K562 (cell line): ENCODE measurements around the gene CHST15. TPM values are rescaled to one million over a fixed set of nuclear protein-coding genes. Genes with fewer than 3 reads are reported as not detected.

Source experiments
- ARID1B ChIP-seq: fragments of 450-650 bp; IDR thresholded peaks from 2 replicates; pipeline ENCODE4 v1.6.1; 2016; ENCODE audit warnings: antibody characterized with exemption, mild to moderate bottlenecking, inconsistent platforms
- ARID3A ChIP-seq: IDR thresholded peaks from 2 replicates; pipeline ENCODE4 v1.6.1; 2012; ENCODE audit warnings: low read depth, low read length, improper control_type of control experiment, borderline replicate concordance
- ATF3 ChIP-seq, 2 experiments: fragments of 450-650 bp in 1 of 2; sonication (generic) in 1 of 2; formaldehyde crosslinking in 1 of 2; IDR thresholded peaks in 1 of 2; conservative IDR thresholded peaks in 1 of 2; 2 replicates each; pipeline versions ENCODE4 v1.6.1 to v1.8.1; 2016 to 2023; ENCODE audit warnings: mild to moderate bottlenecking in 2 of 2, moderate library complexity in 2 of 2, inconsistent platforms in 1 of 2, missing genetic modification reagents in 1 of 2
- BHLHE40 ChIP-seq: IDR thresholded peaks from 2 replicates; pipeline ENCODE4 v1.6.1; 2011; ENCODE audit warnings: low read length, improper control_type of control experiment
- FOS ChIP-seq: IDR thresholded peaks from 3 replicates; pipeline ENCODE4 v1.6.1; 2011; ENCODE audit not compliant: insufficient read length; ENCODE audit errors: extremely low read depth
- JUND ChIP-seq, 2 experiments: IDR thresholded peaks; 2 replicates in 1 of 2; 3 replicates in 1 of 2; pipeline ENCODE4 v1.6.1; 2011; ENCODE audit warnings: borderline replicate concordance in 2 of 2, low read depth in 2 of 2, low read length in 2 of 2, improper control_type of control experiment in 1 of 2, missing biosample characterization in 1 of 2, missing genetic modification characterization in 1 of 2, missing genetic modification reagents in 1 of 2
- NFIC ChIP-seq: fragments of 450-650 bp; IDR thresholded peaks from 2 replicates; pipeline ENCODE4 v1.6.1; 2017; ENCODE audit warnings: mild to moderate bottlenecking, inconsistent platforms
- NR2C1 ChIP-seq, 2 experiments: fragments of 450-650 bp; IDR thresholded peaks; 2 replicates each; pipeline ENCODE4 v1.6.1; 2017; ENCODE audit warnings: mild to moderate bottlenecking in 2 of 2, antibody characterized with exemption in 1 of 2, inconsistent platforms in 1 of 2, missing compliant biosample characterization in 1 of 2, missing genetic modification characterization in 1 of 2
- NR2C2 ChIP-seq, 2 experiments: fragments of 200-800 bp in 1 of 2; sonication (Bioruptor generic) in 1 of 2; sonication (generic) in 1 of 2; formaldehyde crosslinking in 1 of 2; IDR thresholded peaks; 2 replicates each; pipeline versions ENCODE4 v1.6.1 to v1.8.0; 2016 to 2022; ENCODE audit warnings: mild to moderate bottlenecking in 1 of 2, missing compliant biosample characterization in 1 of 2, missing genetic modification characterization in 1 of 2, missing genetic modification reagents in 1 of 2
- REST ChIP-seq, 2 experiments: fragments of 450-650 bp; formaldehyde crosslinking in 1 of 2; IDR thresholded peaks; 2 replicates each; pipeline versions ENCODE4 v1.4.0 to v1.6.1; 2014 to 2020; ENCODE audit warnings: mild to moderate bottlenecking in 2 of 2, borderline replicate concordance in 1 of 2, low read depth in 1 of 2
- TGIF2 ChIP-seq: sonication (generic); formaldehyde crosslinking; IDR thresholded peaks from 2 replicates; pipeline ENCODE4 v1.8.1; 2022; ENCODE audit warnings: mild to moderate bottlenecking, missing genetic modification reagents, moderate library complexity
- VEZF1 ChIP-seq: fragments of 200-800 bp; sonication (Bioruptor generic); IDR thresholded peaks from 2 replicates; pipeline ENCODE4 v1.6.1; 2017; ENCODE audit warnings: missing genetic modification characterization, missing compliant biosample characterization
- polyA plus RNA-seq, 8 experiments: library from polyadenylated mRNA; depleted of rRNA in 4 of 8; stranded (reverse) in 5 of 8; unstranded in 3 of 8; fragments of >200 nt; fragmentation: Nextera tagmentation in 2 of 8; fragmentation: Illumina TruSeq in 1 of 8; extraction: Ambion mirVana in 2 of 8; extraction: Trizol in 1 of 8; gene quantifications; 2 replicates each; pipeline versions ENCODE4 v1.2.1 to v1.2.3, GENCODE V29; 2011 to 2014; ENCODE audit warnings: inconsistent platforms in 1 of 8, missing spikeins in 1 of 8
- total RNA-seq, 7 experiments: library from RNA; depleted of rRNA in 6 of 7; stranded (reverse); fragments of >200 nt in 6 of 7; fragmentation: Illumina TruSeq in 2 of 7; extraction: Trizol in 2 of 7; gene quantifications; 2 replicates each; pipeline versions ENCODE4 v1.2.1 to v1.2.3, GENCODE V29; 2011 to 2021; ENCODE audit warnings: low replicate concordance in 1 of 7

The CHST15 gene
- total and polyA plus RNA-seq, 9 of the 15 experiments (the other 6 are each of a cell fraction or from before 2014, with no cell fraction given): 0.04 to 0.16 (median 0.08) TPM

GRCh38 chr10:123974406-123974805, 119.0 kb downstream of the CHST15 start (continued):
- peak; percentile 87 for TF ChIP-seq JUND (IDR thresholded peaks at IDR 0.05; ENCODE audit: borderline replicate concordance, low read depth, low read length)
- peak; percentile 90; the same call in 2 of the 3 replicates for TF ChIP-seq JUND (tag; IDR thresholded peaks at IDR 0.05; ENCODE audit: borderline replicate concordance, low read depth, low read length)
- no peak for TF ChIP-seq NR2C2 (CRISPR knock-in tag; IDR thresholded peaks at IDR 0.05)
- TF ChIP-seq NR2C2 (tag; IDR thresholded peaks at IDR 0.05): peak; percentile 62
- 0 out of 2 replicates have a peak, but pooled peaks have one; percentile 11 for TF ChIP-seq BHLHE40
- no peak for TF ChIP-seq ARID3A
- TF ChIP-seq FOS: peak; percentile 43
- no peak for TF ChIP-seq TGIF2 (CRISPR knock-in tag)
- TF ChIP-seq ARID1B: 0 out of 2 replicates have a peak, but pooled peaks have one; percentile 21
- TF ChIP-seq ATF3 (IDR thresholded peaks at IDR 0.05): peak; percentile 82
- no peak for TF ChIP-seq ATF3 (CRISPR knock-in tag; conservative IDR thresholded peaks at IDR 0.05)
- peak; percentile 76 for TF ChIP-seq NFIC
- no peak for TF ChIP-seq NR2C1 (IDR thresholded peaks at IDR 0.05)
- peak; percentile 43; the same call in 1 of the 2 replicates for TF ChIP-seq NR2C1 (tag; IDR thresholded peaks at IDR 0.05)
- TF ChIP-seq VEZF1: peak; percentile 40; the same call in 1 of the 2 replicates
- peak; percentile 51 for TF ChIP-seq REST (IDR thresholded peaks at IDR 0.05; ENCODE audit: borderline replicate concordance)
- no peak for TF ChIP-seq REST (CRISPR knock-in tag; IDR thresholded peaks at IDR 0.05; ENCODE audit: low read depth)
